Prostate gland (tissue), 2 donors: ENCODE measurements around the gene SLC25A36.
"Not testable (repeated sequence)": the region's sequence is repeated elsewhere in the genome, so short reads cannot be mapped to it uniquely, and the experiment has no call there.

Source experiments
- CTCF ChIP-seq, 4 experiments: fragments of 200-600 bp in 2 of 4; fragments of 450-650 bp in 2 of 4; sonication (generic) in 2 of 4; IDR thresholded peaks; 1 replicate in 3 of 4; 2 replicates in 1 of 4; pipeline ENCODE4 v1.5.1; 2016 to 2019; ENCODE audit warnings: antibody characterized with exemption in 4 of 4, mild to moderate bottlenecking in 2 of 4, moderate library complexity in 2 of 4
- POLR2A ChIP-seq: fragments of 450-650 bp; IDR thresholded peaks from one replicate; pipeline ENCODE4 v1.6.1; 2016; ENCODE audit warnings: antibody characterized with exemption, mild to moderate bottlenecking
- POLR2AphosphoS5 ChIP-seq: sonication (generic); formaldehyde crosslinking; IDR thresholded peaks from one replicate; pipeline ENCODE4 v1.6.1; 2017; ENCODE audit warnings: antibody characterized with exemption

GRCh38 chr3:140994861-140995260 lies 53.2 kb downstream of the SLC25A36 start:
- TF ChIP-seq CTCF (IDR thresholded peaks at IDR 0.05); POLR2A; POLR2AphosphoS5: not testable (repeated sequence)
